GM12873 (cell line): ENCODE results near the gene GABPA.

Source experiments
- TF ChIP-seq, protein P1 (sequence below): IDR thresholded peaks from 2 replicates; pipeline ENCODE4 v1.5.1; 2012; ENCODE audit warnings: low read depth, mild to moderate bottlenecking, moderate library complexity, low read length, control low read depth; ENCODE audit not compliant: insufficient read depth; ENCODE audit errors: missing control alignments

The GABPA gene

GRCh38 chr21:25708467-25709065 is 26.2 kb upstream of the GABPA start:
- TF ChIP-seq, protein P1, sequence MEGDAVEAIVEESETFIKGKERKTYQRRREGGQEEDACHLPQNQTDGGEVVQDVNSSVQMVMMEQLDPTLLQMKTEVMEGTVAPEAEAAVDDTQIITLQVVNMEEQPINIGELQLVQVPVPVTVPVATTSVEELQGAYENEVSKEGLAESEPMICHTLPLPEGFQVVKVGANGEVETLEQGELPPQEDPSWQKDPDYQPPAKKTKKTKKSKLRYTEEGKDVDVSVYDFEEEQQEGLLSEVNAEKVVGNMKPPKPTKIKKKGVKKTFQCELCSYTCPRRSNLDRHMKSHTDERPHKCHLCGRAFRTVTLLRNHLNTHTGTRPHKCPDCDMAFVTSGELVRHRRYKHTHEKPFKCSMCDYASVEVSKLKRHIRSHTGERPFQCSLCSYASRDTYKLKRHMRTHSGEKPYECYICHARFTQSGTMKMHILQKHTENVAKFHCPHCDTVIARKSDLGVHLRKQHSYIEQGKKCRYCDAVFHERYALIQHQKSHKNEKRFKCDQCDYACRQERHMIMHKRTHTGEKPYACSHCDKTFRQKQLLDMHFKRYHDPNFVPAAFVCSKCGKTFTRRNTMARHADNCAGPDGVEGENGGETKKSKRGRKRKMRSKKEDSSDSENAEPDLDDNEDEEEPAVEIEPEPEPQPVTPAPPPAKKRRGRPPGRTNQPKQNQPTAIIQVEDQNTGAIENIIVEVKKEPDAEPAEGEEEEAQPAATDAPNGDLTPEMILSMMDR, result peak; percentile 72

DNA sequence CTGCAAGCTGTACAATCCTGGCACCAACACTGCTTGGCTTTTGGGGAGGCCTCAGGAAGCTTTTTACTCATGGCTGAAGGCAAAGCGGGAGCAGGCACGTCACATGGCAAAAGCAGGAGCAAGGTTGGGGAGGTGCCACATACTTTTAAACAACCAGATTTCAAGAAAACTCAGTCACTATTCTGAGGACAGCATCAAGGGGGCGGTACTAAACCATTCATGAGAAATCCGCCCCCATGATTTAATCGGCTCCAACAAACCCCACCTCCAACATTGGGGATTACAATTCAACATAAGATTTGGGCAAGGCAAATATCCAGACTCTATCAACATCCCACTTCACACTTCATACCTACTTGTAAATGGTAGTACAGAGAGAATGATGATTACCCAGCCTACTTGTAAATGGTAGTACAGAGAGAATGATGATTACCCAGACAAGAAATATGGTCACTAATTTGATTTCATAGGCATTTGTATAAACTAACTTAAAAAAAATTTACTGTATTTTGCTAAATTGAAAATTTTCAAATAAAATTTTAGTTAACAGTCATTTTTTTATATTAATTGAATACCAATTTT is 25.0 kb upstream of the GABPA start:
- TF ChIP-seq, protein P1, result no peak

GRCh38 chr21:25710550-25710949 is 24.2 kb upstream of the GABPA start:
- TF ChIP-seq, protein P1, result no peak

DNA sequence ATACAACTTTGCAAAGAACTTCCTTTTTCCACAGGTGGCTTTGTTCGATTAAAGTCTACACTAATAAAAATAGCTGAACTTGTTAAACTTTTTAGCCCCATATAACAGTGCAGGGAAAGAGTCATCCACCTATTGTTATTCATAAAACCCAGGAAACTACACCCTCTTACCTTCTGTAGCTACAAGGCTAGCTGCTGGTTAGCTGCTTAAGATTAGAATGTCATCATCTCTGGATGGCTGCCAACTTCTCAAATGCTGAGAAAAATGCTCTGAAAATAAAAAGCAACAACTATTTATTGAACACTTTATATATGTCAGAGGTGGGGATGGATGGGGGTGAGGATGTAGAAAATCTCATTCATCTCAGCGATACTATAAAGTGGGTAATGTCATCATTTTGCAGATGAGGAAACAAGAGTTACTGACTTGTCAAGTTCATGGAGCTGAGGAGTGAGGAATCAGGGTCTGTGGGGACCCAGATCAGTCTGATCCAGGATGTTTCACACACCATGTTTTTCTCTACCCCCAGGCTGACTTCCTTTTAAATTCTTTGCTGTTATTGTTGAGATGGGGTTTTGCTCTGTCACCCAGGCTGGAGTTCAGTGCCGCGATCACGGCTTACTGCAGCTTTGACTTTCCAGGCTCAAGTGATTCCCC is 17.2 kb upstream of the GABPA start:
- TF ChIP-seq, protein P1, result no peak

GRCh38 chr21:25721987-25722386 is 12.8 kb upstream of the GABPA start:
- TF ChIP-seq, protein P1, result no peak

GRCh38 chr21:25722631-25723030 is 12.1 kb upstream of the GABPA start:
- TF ChIP-seq, protein P1, result no peak

DNA sequence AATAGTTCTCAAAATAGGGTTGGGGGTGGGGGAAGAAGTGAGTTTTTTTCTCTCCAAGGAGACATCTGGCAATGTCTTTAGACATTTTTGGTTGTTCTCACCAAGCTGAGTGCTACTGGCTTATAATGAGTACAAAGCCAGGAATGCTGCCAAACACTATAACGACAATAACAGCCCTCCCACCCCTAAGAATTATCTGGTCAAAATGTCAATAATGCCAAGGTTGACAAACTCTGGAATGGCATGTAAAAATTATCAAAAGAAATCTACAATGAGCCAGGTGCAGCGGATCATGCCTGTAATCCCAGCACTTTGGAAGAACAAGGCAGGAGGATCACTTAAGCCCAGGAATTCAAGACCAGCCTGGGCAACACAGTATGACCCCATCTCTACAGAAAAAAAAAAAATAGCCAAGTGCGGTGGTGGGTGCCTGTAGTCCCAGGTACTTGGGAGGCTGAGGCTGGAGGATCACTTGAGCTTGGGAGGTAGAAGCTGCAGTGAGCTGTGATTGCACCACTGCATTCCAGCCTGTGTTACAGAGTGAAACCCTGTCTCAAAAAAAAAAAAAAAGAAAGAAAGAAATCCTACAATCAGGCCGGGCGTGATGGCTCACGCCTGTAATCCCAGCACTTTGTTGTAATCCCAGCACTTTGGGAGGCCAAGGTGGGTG is 2.5 kb upstream of the GABPA start:
- TF ChIP-seq, protein P1, result no peak
